Midbrain (tissue), 1 donor: Measurements from ENCODE around the gene ARID1B.

Experiments
- DNase-seq: peaks from one replicate; lab custom pipeline; 2025; lab: John Stamatoyannopoulos, UW

Gene ARID1B

DNA sequence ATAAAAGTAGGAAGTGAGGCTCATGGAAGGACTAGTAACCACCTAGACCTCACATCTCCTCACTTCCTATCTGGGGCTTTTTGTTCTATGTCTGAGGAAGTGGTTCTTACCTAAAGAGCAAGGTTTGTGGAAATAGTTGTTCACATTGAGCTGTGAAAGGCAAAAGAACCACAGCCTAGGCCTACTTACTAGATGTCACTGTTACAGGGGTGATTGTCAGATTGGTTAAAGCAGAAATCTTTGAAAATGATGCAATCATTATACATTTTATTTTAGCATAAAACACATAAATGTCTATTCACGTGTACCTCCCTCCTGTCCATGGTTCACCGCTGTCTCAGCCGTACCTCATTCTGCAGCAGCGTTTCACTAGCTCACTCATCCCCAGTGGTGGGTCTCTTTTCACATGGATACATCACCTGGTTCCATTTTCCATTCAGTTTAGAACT is 277.4 kb downstream of the ARID1B start:
- DNase-seq: no peak

DNA sequence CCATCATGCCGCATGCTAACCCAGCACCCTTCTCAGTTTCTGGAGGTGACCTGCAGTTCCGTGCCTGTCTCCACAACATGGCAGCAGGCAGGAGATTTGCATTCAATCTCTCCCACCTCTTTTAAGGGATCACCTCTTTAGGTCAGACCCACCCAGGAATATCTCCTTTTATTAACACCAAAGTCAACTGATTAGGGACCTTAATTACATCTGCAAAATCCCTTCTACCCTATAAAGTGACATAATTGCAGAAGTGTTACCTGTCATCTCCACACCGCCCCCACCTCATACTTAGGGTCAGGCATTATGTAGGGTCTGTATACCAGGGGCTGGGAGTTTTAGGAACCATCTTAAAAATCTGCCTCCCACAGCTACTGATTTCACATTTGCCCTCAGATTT is 278.7 kb downstream of the ARID1B start:
- no peak for DNase-seq

DNA sequence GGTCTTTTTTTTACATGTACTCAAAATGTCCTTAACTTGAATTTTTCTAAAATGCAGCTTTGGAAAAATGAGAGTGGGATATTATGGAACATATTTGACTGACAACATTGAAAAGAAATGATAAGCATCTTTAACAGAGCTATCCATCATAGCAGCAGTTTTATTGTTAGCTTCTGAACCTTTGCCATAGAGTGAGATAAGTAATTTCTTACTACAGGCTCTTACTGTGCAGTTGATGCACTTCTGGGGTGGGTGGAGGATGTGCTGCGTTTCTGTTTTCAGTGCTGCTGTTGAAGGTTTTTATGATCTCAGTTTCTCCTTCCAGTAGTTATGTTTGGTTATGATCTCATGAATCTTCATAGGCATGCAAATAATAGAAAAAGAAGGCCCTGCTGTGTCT is 279.1 kb downstream of the ARID1B start:
- DNase-seq: no peak

DNA sequence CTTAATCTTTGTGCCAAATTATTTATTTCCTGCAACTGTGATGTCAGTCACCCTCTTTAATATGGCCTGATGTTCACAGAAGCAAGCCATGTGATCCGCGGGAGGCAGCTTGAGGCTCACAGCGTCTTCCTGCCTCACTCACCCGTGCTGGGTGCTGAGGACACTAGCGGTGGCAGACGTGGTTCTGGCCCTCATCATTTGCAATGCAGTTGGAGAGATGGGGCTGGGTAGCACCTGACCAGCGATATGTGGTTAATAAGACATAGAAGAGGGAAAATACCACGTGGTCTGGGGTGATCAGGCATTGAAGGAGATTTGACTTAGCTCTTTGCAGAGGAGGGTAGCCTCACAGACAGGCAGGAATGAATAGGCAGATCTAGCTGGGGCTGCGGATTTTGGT is 281.4 kb downstream of the ARID1B start:
- DNase-seq: no peak

DNA sequence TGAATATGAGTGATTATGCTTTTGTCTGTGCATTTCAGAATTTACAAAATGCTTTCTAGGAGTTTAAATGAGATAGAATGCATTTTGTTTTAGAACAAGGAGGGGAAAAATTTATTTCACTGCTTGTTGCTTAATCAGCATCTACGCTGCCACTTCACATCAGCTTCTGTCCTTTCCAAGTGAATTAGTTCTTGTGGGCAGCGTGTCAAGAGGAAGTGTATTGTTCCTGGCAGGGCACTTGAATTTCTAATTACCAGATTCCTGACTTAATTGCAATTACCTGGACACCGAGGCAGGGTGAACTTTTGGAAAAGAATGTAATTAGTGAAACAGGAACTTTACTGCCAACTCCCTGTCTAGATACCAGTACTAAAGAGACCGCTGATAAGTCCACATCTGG is 282.6 kb downstream of the ARID1B start:
- DNase-seq: peak; percentile 29

DNA sequence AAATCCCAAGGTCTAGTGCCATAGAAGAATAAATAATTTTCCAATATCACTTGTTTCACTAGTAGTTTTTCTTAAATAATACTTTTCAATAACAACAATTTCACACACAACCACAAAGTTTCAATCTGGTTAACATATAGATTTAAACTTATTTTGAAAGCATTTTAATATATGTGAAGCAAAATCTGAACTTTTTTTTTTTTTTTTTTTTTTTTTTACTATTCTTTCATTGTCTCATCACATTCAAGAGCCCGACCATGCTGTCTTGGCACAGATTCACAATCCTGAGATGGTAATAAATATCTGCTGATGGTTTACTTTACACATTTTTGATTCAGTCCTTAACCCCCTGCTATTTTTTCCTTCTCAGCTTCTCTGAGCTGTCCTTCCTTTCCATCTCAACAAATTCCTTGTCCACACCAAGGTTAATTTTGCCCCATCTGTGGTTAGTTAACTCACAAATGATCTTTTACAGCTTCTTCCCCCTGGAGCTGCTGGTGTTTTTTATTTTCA is 283.3 kb downstream of the ARID1B start:
- no peak for DNase-seq

DNA sequence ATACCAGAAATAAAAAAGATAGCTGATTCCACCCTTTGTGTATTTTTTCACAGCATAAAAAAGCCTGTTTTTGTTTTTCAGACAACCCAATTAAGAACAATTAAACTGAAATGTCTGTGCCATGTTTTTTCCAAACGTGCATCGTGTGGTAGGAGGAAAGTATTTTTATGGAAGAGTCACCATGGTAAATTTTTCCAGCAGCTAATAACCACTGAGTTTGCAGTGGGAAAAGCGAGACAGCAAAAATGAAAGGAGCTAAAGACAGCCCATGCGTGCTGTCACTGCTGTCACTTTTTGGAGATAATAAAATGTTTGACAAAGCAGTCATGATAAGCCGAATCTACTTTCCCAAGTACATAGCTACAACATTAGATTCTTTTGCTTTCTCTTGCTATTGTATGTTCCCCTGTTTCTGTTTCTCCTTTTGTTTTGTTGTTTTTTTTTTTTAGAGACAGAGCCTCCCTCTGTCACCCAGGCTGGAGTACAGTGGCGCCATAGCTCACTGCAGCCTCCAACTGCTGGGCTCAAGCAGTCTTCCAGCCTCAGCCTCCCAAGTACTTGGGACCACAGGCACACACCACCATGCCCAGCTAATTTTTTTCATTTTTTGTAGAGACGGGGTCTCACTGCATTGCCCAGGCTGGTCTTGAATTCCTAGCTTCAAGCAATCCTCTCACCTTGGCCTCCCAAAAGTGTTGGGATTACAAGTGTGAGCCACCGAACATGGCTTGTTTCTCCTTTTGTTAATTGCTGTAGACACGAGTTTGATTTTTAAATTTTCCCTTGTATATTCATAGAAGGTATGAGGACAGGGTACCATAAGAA is 284.8 kb downstream of the ARID1B start:
- DNase-seq: no peak

DNA sequence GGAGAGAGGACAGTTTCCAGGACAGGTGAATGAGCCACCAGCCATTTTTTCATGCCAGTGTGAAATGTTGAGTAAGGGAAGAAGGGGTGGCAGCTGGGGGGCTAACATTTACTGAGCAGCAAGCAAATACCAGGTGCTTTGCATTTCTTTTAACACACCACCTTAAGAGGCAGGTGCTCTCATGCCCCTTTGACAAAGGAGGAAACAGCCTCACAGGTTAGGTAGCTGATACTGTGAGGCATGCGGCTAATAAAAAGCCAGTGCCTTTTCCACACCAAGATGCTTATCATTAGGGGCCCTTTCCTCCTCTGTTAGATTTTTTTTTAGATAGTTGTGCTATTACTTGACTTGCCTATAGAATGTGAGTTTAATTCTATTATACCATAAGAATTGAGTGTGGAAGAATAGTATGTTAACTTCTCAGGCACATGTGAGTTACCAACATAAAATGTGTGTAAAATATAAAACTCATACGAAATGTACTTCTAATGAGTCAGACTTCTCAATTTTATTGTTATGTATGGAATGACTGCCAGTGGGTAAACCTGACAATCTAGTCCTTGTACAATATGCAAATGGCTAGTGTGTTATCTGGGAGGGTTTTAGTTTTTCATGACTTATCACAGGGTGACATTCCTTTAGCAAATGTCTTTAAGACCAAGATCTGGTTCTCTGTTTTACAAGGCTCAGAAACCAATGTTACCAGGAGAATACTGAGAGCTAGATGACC is 286.2 kb downstream of the ARID1B start:
- no peak for DNase-seq

DNA sequence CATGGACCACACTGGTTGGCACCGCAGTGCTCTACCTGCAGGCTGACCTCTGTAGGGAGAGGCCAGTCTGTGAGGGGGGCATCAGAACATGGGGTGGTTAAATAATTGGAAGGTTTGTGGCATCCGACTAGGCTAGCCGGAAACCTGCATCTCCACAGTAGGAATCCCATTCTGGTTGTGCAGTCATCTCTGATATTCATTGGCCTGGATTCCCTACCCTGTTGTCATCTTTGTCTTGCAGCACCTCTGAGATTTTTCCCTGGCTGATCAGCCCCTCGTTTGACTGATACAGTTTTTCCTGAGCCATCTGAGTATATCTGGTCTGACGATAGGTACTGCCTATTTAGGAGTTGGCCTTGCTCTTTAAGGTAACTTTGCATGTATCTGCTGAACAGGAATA is 286.7 kb downstream of the ARID1B start:
- DNase-seq: no peak

DNA sequence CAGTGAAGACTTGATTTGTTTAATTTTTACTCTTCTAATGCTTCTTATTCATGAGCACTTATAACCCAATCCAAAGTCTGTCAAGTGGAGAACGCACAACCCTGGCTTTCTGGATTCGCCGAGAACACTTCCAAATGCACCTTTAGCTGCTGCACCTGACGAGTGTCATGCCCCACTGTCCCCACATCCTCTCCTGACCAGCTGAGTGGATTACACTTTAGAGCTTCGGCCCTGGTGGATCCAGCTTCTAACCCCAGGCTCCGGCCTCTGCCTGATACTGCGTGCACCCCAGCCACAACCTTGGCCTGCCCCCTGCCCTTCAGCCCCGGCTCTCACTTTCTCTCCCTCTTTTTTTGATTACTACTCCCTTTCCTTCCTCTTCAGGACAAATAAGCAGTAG is 287.3 kb downstream of the ARID1B start:
- DNase-seq: no peak

DNA sequence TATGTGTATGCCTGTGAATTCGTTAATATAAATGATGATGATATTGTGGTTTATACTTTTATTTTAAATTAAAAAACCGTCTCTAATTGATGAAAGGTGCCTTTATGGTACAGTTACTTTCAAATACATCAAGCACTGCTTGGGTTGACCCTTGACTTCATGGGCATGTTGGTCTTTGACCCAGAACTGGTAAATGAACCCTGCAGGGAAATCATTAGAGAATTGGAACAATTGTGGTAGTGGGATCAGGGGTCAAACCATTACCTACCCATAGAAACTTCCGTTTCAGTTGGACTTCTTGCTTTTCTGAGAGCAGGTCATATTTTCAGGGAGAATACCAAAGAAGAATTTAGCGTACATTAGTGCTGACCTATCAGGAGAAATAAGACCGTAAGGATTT is 288.2 kb downstream of the ARID1B start:
- DNase-seq: no peak

DNA sequence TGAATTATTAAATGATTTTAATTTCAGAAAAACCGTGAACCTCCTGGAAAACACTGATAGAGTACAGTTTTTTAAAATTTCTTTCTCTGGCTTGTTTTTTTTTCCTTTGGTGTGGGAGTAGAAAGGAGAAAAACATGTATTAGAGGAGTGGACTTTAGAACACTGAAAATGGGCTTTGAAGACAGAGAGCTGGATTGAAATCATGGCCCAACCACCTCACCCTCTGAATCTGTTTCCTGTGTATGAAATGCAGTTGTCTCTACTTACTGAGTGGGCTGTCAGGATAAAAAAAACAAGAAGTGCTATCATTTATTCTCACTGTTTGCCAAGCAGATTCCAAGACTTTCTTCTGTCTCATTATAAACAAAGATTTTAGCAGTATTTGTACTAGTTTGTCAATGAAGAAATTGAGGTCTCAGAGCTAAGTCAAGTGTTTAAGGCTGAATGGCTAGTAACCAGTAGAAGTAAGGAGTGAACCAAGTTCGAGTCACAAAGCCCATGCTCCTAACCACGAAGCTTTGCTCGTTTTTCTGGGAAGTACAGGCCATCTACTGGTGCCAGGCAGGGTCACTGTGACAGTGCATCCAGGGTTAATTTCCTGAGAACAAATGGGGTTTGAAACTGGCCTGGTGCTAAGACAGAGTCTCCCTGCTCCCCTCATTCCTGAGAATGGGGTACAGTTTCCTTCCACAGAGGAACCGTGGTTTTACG is 289.8 kb downstream of the ARID1B start:
- DNase-seq: no peak

DNA sequence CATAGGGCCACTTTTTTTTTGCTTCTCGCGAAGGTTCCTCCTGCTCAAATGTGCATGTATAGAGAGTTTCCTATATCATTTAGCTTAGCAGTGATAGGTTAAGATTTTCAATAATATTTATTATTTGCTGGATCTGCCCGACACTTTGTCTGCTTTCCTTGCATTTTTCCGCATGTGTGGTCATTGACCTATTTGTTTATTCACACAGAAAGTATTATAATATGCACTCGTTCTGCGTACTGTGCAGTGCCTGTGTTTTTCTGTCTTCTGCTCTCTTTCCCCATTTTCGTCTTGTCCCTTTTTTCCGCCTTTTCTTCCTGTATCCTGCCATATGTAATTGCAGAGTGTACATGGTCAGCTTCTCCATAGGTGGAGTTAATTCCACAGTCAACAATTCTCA is 290.3 kb downstream of the ARID1B start:
- DNase-seq: no peak

DNA sequence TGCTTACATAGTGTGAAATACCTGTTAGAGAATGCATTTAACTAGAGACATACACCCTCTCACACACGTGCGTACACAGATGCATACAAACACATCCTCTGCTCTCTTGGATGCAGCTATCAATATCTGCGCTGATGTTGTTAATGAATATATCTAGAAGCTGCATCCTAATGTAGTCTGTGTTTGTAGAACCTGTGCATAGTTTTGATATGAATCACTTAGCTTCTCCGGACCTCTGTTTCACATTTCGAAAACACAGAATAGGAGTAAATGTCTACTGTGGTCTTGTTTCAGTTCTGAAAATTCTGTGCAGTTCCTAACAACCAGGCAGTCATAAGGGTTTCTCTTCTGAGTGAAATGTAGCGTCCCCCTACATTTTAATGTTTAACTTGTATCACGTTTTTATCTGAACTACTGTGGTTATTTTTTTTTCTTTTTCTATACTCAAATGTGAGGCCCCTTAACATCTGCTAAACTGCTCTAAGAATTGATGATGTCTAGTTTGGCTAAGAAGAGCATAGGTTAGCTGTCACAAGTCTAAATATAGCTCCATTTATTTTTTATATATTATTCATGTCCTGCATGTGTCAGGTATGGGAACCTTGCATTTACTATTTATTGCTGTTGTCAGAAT is 291.6 kb downstream of the ARID1B start:
- DNase-seq: no peak

DNA sequence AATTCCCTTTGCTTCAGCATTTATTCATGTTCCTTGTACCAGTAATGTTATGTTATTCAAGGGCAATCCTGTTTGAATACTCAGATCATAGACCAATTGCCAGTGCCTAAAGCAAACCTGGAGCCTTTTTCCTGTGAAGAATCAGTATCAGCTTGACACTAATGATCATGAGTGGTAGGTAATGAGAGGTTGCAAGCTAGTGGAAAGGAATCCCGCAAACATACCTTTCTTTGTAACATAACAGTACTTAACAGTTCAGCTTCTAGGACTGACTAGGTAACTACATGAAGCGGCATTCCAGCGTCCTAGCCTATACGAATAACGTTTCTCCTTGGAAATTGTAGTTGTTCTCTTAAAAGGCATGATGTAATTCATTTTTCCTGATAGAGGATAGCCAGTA is 292.4 kb downstream of the ARID1B start:
- no peak for DNase-seq

DNA sequence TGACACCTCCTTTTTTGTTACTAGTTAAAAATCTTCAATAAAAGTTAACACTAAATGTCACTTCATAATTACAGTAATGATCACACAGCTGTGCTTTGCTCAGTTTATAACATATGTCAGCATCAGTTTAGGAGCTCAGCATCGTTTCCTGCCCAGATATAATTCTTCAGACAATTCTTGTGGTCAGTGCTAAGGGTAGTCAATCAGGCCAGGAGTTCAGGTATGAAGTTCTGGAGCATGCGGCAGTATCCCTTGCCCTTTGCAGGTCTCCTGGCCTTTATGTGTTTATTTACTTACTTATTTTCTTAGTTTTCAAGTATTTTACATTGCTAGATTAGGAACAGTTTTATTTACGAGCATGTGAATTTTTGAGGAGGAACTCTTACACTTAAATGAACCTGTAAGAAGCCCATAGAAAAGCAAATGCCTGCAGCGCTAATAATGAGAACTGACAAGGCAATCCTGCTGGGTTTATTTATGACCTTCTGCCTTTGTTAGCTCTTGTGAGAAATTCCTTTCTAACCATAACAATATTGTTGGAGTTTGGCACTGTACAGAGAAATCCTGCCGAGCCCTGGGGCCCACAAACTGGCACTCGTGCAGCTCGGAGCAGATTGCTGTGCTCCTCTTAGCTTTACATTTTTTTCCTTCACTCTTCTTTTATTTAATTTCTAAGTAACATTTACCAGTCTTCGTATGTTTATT is 293.4 kb downstream of the ARID1B start:
- DNase-seq: no peak

DNA sequence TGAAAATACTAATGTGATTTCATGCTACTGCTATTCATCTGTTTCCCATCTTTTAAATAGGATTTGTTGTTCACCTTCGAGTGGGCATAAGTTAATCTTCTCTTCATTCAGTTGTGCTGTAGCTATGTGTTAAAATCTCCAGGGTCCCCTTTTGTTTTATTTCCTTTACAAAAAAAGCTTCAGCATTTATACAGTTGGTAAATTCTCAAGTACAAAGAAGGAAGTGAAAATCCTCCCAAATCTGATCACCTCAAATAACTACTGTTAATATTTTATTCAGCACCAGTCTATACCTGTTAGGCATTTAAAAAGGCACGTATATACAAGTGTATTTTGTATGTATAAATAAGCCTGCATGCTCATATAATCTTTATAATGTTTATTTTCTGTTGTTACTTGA is 294.9 kb downstream of the ARID1B start:
- no peak for DNase-seq

DNA sequence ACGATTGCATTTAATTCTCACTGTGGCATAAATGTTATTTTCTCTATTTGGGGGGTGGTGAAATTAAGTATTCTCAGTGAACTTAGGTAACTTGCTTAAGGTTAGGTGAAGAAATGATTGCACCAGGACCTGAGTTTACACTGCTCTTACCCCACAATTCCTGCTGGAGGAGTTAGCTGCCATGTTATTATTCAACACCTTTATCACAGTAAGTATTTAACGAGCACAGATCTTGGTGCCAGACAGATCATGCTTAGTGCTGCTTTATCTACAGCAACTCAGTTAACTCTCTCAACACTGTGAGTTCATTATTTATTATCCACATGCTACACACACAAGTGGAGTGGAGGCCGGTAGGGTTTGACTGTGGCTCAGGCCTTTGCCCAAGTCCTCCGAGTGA is 296.4 kb downstream of the ARID1B start:
- no peak for DNase-seq

DNA sequence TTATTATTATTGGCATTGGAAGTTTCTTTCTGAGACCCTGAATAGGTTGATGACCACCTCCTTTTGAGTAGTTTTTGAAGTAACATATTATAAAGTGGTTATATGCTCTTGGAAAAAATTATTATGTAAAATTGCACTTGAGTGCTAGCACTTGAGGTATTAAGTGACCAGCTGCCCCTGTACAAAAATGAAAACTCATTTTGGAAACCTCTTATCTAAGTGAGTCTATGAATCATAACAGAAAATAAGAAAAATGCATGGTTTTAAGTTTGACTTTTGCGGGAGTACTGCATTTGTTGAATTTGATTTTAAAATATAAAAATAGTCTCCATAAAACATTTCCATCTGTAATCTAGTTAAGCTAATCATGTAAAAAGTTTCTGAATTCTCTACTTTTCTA is 297.8 kb downstream of the ARID1B start:
- no peak for DNase-seq

DNA sequence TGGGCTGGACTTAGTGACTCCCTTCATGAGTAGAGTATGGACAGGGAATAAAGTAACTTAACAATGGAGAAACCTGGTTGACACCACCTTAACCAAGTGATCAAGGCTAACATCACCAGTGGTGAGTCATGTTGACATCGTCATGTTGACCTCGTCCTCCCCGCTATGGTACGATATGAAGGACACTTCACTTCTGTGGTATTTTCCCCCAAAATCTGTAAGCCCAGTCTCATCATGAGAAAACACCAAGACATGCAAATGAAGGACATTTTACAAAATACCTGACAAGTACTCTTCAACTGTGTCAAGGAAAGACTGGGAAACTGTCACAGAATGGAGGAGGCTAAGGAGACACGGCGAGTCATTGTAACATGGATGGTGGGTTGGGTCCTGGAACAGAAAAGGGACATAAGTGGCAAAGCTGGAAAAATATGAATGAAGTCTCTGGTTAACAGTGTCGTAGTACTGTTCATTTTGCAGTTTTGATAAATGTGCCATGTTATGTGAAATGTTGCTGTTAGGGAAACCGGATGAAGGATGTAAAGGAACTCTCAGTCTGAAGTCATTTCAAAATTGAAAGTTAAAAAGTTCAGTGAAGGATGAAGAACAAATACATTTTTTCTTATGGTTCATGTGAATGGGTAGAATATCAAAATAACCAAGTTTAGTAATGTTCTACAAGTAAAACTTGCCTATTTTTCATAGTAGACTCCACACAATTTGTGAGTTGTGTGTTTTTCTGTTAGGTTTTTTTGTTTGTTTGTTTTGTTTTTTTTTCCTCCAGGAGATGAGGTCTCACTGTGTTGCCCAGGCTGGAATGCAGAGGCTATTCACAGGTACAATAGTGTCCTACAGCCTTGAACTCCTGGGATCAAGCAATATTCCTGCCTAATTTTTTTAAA is 298.6 kb downstream of the ARID1B start:
- no peak for DNase-seq

DNA sequence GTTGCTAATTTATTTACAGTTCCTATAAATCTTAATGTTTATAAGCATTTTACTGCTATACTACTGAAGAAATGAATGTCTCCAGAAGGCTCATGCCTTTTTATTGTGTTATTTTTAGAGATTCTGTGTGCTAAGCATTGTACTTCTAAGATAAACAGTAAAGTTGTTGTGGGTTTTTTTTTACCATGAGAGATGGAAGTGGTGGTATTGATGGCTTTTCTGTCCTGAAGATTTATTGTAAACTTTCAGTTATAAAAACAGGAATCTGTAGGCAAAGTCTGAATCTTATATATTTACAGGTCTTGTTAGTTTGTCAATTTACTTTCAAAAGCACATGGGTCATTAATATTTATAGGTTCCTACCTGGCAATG is 299.3 kb downstream of the ARID1B start:
- DNase-seq: no peak
